Measurements from ENCODE around the gene SMIM29. TPM values are rescaled to one million over a fixed set of nuclear protein-coding genes. Genes with fewer than 3 reads are reported as not detected.

The SMIM29 gene
- total and polyA plus RNA-seq, 2 experiments from 2014 or later = 5.0 to 15.9 TPM

GRCh38 chr6:34280216-34280615, 31.4 kb upstream of the SMIM29 start:
- Histone ChIP-seq H3K4me3 (no peak overlapping the region), H3F3A (replicated peaks; ENCODE audit: low read depth) (no peaks in the 10 kb centered on the region), H3K4me1 (ENCODE audit: insufficient read depth) (no peaks in the 10 kb centered on the region), H3K36me3 (ENCODE audit: insufficient read depth) (0 out of 2 replicates have a peak, but pooled peaks cover 10% of the 10 kb centered on the region), H3K9me2 (ENCODE audit: insufficient read depth) (no peaks in the 10 kb centered on the region), H3K27ac (ENCODE audit: low read depth) (no peak overlapping the region), H2AFZ (no peak overlapping the region), H4K20me1 (replicated peaks; ENCODE audit: insufficient read depth) (no peaks in the 10 kb centered on the region; the same call in 1 of the 2 replicates), H3K4me2 (no peak overlapping the region), H3K27me3 (ENCODE audit: insufficient read depth) (no peaks in the 10 kb centered on the region), H3K79me2 (replicated peaks; ENCODE audit: insufficient read depth) (no peaks in the 10 kb centered on the region)
- no peaks in the 10 kb centered on the region for H3K4me1 Mint-ChIP-seq
- no peak overlapping the region for H3K4me3 Mint-ChIP-seq
- ATAC-seq (no peak), DNase-seq (ENCODE audit: low spot score) (no peak)
- H3K27ac Mint-ChIP-seq = no peak overlapping the region
- H3K27me3 Mint-ChIP-seq (ENCODE audit: insufficient read depth, low read depth, poor library complexity) = peaks cover 5% of the 10 kb centered on the region
- peaks cover 2% of the 10 kb centered on the region; the same call in 2 of the 3 replicates for H3K36me3 Mint-ChIP-seq (ENCODE audit: low read depth)
- no peaks in the 10 kb centered on the region for H3K9me3 Mint-ChIP-seq
- TF ChIP-seq EZH2phosphoT487 (IDR thresholded peaks at IDR 0.05; ENCODE audit: unreplicated experiment) (no peak), ZNF462 (CRISPR knock-in tag; IDR thresholded peaks at IDR 0.05) (no peak), STAT1 (IDR thresholded peaks at IDR 0.05; ENCODE audit: unreplicated experiment) (no peak), ZNF331 (CRISPR knock-in tag; IDR thresholded peaks at IDR 0.05; ENCODE audit: low read depth) (no peak), ZNF114 (CRISPR knock-in tag; IDR thresholded peaks at IDR 0.05) (no peak), REST (IDR thresholded peaks at IDR 0.05; ENCODE audit: unreplicated experiment) (no peak), CTCF (conservative IDR thresholded peaks at IDR 0.05; ENCODE audit: low read depth in 2 of 2) (no peak), ETS1 (IDR thresholded peaks at IDR 0.05) (no peak), EZH2 (IDR thresholded peaks at IDR 0.05; ENCODE audit: low read depth, unreplicated experiment) (no peak), POLR2AphosphoS5 (IDR thresholded peaks at IDR 0.05; ENCODE audit: low read depth) (no peak), NANOG (IDR thresholded peaks at IDR 0.05; ENCODE audit: borderline replicate concordance) (no peak), CREB1 (CRISPR knock-in tag; IDR thresholded peaks at IDR 0.05; ENCODE audit: low read depth) (no peak), JUNB (IDR thresholded peaks at IDR 0.05; ENCODE audit: unreplicated experiment) (no peak)

Data from GM23338 (cell line).